ENCODE results near the gene GATA3.
A peak's percentile ranks its signal among the peaks of the same experiment; 100 is the strongest.

Gene GATA3

DNA sequence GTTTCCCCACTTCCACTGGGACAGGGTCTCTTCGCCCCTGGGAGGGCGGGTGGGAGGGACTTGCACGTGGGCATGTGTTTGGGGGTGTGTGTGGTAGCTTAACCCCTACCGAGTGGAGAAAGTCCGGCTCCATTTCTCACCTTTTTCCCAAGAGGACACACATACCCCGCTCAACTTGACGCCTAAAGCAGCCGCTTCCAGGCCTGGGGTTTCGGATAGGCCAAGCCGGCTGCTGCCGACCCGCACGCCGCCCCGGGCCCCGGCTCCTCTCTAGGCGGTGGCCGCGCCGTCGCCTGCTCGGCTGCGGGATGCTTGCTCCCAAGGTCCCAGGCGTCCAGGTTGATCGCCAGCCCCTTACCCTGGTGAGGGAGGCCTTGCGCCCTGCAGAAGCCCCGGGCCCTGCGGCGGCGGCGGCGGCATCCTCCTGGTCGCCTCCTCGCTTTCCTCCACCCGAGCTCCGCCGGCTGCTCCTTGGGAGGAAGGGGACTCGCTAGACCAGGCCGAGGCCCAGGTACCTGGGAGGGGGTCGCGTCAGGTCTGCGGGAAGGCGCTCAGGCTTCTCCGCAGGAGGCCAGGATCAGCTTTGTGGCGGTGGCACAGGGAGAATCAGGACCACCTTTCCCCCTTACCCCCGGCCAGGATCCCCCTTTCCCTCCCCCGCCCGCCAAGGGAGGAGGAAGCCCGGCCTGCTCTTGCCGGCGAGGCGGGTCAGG is 3.2 kb upstream of the GATA3 start:
- DNase-seq: no peak

DNA sequence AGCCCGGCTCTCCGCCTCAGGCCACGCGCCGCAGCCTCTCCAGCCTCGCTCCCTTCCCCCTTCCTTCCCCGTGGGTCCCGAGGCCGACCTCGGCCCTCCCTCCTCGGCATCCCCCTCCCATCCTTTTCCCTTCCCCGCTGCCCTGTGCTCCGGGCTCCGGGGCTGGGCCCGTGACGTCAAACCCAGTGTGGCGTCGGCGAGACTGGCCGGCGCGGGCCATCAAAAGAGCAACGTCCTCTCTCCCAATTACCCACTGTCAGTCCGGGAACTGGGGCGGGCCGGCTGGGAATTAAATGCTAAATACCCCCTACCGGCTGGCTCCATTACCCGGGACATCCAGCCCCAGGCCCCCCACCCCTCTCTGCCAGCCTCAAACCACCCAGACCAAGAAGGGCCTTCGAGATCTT is 2.6 kb upstream of the GATA3 start:
- no peak for DNase-seq

DNA sequence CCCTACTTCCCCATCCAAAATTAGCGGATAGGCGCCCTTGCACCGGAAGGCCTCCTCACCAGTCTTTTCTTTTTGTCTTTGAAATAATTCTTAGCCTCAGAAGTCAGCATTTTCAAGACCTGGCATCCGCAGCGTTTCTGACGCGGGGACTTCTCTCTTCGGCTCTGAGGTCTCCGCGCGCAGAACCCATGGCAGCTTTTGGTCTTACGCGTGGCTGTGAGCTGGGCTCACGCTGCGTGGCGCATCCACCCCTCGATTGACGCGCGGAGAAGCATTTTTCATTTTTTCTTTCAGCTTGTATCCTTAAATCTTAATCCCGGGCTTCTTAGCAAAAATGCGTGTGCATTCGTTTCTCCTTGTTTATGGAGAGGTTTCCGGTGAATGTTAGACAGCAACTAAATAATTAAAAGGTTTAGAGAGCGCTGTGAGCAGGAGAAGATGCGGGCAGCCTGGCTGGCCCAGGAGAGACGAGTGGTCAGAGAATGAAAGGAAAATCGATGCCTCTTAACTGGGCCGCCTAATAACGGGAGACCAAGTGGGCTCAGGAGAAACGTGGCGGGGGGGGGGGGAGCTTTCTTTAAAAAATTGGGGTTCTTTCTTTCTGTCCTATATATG is 2.0 kb upstream of the GATA3 start:
- no peak for DNase-seq

DNA sequence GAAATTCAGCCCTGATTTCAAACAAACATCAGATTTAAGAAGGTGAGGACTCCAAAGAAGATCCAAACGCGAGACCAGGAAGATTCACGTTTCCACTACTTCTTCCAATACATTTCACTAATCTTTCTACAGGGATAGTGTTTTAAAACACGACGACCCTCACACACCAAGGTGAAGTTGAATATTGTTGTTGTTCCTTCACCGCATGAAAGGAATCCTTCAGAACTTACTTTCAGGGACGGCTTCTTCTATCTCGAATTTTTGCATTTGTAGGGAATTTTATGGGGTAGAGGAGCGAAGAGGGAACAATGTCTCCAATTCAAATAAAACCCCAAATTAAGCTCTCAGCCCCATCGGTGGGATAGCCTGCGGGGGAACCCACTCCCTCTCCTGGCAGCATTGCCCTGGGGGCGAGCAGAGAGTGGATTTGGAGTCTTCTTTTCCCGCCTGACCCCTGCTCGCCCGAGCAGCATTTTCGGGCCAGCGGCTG is 1.5 kb upstream of the GATA3 start:
- no peak for DNase-seq

GRCh38 chr10:8053446-8054243 is 843 bp upstream of the GATA3 start:
- DNase-seq: peak; percentile 96

DNA sequence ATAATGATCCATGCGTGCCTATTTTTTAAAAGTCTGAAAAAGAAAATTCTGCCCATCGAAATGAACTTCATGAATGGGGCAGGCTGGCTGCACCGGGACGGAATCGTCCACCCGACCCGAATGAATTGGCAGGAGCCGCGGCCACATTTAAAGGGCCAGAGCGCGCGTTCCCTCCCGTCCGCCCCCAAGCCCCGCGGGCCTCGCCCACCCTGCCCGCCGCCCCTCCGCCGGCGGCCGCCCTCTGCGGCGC is 319 bp upstream of the GATA3 start:
- DNase-seq: no peak

GRCh38 chr10:8055420-8056349 is 1.2 kb downstream of the GATA3 start:
- peak; percentile 69 for DNase-seq

GRCh38 chr10:8056378-8056777 is 1.9 kb downstream of the GATA3 start:
- DNase-seq: no peak

GRCh38 chr10:8056871-8057331 is 2.4 kb downstream of the GATA3 start:
- no peak for DNase-seq

- no peak for DNase-seq
Measured at GRCh38 chr10:8057636-8058273, 3.3 kb downstream of the GATA3 start.

GRCh38 chr10:8058274-8059111 is 4.0 kb downstream of the GATA3 start:
- DNase-seq: no peak

DNA sequence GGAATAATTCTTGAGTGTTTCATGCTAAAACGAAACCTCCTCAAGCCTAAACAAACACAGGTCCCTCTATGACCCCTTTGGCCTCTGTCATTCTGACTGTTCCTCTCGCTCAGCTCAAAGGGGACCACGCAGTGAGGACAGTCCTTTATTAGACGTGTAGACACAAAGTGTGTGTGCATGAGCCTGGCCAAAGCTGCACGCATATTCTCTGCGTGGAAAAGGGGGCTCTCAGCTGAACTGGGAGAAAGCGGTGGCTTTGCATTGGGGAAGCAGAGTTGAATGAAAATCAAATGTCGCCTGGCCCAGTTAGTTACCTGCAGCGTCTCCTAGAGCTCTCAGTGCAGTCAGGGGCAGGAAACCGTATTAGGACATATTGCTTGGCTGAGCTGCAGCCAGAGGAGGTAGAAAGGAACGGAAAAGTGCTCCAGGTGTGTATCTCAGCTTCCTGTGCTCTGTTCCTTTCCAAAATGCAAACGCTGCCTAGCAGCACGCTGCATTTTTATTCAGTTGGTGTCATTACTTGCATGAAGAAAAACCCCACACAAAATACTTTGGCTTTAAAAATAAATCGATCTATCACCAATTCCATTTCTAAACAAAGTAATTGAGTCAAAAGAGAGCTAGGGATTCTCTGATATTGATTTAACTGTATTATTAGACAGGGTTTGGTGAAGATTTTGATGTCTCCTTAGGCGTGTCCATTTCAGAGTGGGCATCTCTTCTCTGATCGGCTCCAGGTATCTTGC is 4.9 kb downstream of the GATA3 start:
- DNase-seq: no peak

- peak; percentile 66 for DNase-seq
Measured at GRCh38 chr10:8060010-8060703, 5.7 kb downstream of the GATA3 start.

DNA sequence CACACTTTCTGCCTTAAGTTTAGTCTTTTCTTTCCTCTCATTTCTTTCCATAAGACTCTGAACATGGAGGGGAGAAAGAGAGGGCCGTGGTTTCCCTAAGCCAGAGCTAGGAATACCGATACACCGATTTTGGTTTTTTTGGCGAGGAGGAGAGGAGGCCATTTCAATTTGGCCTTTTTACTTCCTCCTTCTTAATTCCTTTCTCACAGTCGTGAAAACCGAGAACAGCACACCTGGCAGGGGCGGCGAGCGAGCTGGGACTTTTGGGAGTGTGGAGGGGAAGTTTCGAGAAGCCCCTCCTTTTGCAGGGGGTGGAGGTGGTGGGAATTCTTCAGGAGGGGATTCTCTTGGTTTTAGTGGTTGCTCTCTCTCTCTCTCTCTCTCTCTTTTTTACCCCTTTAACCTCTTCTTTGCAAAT is 6.2 kb downstream of the GATA3 start:
- no peak for DNase-seq

DNA sequence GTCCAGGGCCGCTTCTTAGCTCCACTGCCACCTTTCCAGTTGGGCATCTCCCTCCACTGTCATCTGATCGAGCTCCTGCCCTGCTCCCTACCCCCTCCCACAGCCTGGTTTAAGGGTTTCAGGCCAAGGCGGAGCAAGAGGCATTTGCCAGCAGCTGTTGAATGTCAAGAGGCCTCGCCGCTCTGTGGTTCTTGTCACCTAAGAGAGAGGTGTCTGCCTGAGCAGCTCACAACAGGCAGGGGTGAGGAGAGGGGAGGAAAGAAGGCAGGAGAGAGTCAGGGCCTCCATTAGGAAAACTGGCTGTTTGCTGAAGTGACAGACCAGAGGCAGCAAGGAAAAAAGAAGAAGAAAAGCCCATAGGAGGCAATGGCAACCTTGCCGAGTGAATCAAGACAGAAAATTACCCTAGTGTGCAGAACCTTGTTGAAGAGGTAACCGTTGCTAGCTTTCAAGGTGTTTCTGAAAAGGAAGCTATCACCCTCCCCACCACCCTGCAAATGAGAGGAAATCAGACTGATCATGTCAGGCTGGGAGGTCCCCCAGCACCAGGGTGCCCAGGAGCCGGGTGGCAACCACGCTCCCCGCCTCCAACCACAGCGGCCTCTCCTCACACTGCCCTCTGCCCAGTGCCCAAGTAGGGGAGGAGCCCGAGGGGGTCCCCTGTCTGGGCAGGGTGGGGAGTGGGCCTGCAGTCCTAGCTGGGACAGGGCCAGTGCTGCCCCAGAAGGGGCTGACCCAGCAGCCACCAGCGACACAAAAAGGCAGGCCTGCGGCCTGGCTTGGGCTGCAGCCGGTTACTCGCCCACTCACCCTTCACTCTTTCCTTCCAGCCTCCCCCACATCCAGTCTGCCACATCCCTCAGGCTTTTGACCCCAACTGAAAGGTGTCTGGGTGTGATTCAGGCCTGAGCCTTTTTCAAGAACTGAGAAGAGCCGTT is 7.1 kb downstream of the GATA3 start:
- DNase-seq: peak; percentile 65

DNA sequence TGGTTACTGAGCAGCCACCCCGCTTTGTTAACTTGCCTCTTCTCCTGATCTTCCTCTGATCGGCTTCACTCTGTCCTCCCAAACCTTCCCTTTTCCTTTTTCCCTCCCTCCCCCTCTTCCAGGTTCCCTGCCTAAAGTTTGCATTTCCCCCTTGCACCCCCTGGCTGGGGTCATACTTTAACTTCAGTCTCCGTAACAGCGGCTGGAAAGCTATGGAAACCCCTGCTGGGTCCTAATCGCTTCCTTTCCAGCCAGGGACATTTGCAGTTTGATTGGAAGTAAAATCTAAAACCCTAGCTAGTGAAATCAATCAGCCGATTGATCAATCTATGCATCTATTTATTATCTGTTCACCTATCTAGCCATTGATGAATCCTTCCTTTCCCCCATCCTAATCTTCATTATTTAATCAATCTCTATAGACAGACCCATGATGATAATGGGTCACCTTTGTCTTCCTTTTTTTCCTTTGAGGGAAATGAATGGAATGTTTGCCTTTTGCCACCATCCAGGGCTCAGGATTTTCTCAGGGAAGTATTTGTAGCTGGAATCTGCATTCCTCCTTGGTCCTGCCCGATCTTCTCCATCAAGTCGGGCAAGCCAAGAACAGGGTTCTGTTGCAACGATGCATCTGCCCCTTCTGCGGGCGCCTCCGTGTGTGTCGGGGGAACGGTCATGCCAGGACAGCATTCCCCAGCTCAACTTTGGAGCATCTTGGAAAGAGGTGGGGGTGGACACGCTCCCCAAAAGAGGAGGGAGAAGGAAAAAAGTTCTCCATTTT is 8.8 kb downstream of the GATA3 start:
- DNase-seq: no peak

DNA sequence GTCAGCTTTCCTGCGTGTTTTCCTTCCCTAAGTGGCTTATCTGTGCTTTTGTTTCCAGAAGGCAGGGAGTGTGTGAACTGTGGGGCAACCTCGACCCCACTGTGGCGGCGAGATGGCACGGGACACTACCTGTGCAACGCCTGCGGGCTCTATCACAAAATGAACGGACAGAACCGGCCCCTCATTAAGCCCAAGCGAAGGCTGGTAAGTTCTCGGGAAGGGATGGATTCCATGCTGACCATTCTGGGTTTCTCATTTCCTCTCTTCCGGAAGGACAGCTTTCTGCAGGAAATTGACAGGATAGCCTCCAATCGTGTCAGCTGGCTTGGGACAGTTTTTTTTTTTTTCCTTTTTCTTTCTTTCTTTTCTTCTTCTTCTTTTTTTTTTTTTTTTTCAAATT is 9.4 kb downstream of the GATA3 start:
- no peak for DNase-seq

GRCh38 chr10:8064436-8064835 is 9.9 kb downstream of the GATA3 start:
- DNase-seq: no peak
